Activated CD4-positive, alpha-beta T cell treated with anti-CD3 and anti-CD28 coated beads, Interleukin-2, Interleukin-6, amounts not matched to agents 100 ng/mL and 50 ng/mL, durations not matched to agents 16 hours and 8 hours (primary cell): Measurements from ENCODE around the gene ARHGAP26.
A peak's percentile ranks its signal among the peaks of the same experiment; 100 is the strongest.
"Not testable (repeated sequence)": the region's sequence is repeated elsewhere in the genome, so short reads cannot be mapped to it uniquely, and the experiment has no call there.

Experiments
- DNase-seq: peaks from one replicate; pipeline ENCODE4 v3.0.0-alpha.2; 2020

Gene ARHGAP26

DNA sequence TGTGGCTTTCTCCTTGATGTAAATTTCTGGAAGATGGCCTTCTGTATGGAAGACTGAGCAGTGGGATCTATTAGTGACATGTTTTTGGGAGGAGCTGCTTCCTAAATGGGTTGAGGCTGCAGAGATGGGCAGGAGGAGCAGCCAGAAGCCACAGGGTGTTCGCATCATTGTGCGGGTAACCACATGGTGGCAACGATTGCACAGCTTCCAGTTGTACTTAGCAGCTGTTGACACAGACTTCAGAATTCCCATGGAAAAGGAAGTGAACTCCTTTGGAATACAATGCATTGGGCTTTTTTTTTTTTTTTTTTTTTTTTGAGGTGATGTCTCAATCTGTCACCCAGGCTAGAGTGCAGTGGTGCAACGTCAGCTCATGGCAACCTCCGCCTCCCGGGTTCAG is 336.0 kb downstream of the ARHGAP26 start:
- DNase-seq: no peak

DNA sequence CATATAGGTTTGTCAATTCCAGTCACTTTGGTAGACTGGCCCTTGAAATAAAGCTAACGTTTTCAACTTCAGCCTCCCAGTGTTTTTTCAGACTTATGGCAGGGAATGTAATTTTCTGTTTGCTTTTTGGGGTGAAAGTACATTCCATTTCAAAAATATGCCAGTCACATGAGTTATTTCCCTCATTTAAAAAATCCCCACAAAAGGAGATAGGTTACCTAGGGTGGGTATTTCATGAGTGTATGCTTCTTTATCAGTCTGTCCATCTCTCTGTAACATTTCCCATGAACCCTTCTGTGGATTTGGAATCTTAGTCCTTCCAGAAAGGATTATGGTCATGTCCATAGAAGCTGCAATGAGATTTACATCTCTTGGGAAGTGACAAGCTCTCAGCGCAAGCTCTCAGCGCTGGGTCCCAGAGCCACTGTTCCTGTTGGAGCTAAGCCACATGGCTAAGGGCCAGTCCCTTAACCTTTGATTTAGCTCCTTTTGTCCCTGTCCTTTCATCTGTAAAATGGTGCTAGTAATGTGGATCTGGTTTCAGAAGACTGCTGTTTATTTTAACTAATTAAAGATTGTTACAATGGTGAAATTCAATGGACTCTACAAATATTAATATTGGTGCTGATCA is 338.4 kb downstream of the ARHGAP26 start:
- DNase-seq: no peak

- DNase-seq: no peak
Observed at GRCh38 chr5:143110591-143110990, 340.4 kb downstream of the ARHGAP26 start.

GRCh38 chr5:143111799-143112198 is 341.6 kb downstream of the ARHGAP26 start:
- no peak for DNase-seq

- DNase-seq: no peak
Observed at GRCh38 chr5:143113461-143113860, 343.3 kb downstream of the ARHGAP26 start.

DNA sequence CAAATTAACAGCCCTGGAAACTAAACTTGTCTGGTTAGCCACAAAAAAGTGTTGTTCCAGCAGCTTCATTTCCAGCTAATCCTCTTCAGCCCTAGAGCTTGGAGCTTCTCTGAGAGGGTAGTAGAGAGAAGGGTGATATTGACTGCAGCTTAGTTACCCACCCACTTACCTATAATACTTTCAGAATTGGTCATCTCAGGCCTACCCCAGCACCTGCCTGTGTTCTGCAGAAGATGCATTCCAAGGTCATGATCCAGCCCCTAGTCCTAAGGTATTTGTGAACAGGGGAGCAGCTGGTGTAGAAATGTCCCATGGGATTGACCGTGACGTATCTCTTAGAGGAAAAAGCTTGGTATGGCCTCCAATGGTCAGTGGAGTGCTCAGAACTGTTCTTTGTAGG is 344.3 kb downstream of the ARHGAP26 start:
- DNase-seq: no peak

DNA sequence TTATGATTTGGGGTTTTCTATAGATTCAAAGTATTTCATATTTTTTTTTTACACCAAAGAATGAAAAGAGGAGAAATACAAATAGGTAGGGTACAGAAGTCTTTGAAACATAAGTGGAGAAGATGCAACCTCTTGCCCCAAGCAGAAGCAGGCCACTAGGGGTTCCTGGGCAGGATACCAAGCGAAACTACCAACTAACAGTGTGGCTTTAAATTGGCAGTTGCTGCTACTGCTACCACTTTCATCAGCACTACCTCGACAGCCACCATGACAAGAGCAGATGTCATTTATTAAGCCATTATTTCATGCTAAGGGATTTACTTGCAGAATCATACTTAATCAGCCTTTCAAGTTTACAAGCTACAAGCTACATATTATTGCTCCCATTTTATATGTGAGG is 345.2 kb downstream of the ARHGAP26 start:
- no peak for DNase-seq

GRCh38 chr5:143116814-143117213 is 346.6 kb downstream of the ARHGAP26 start:
- no peak for DNase-seq

- no peak for DNase-seq
Observed at GRCh38 chr5:143117821-143118220, 347.6 kb downstream of the ARHGAP26 start.

DNA sequence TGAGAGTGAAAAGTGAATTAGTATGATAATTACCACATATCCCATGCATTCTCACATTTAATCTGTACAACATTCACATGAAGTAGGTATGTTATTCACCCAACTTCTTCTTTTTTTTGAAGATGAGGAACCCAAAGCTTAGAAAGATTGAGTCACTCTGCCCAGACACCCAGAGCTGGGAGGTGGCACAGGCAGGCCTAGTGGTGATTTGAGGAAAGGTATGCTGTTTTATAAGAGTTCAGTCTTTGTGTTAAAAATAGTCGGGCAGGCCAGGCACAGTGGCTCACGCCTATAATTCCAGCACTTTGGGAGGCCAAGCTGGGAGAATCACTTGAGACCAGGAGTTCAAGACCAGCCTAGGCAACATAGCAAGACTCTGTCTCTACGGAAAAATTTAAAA is 348.0 kb downstream of the ARHGAP26 start:
- no peak for DNase-seq

DNA sequence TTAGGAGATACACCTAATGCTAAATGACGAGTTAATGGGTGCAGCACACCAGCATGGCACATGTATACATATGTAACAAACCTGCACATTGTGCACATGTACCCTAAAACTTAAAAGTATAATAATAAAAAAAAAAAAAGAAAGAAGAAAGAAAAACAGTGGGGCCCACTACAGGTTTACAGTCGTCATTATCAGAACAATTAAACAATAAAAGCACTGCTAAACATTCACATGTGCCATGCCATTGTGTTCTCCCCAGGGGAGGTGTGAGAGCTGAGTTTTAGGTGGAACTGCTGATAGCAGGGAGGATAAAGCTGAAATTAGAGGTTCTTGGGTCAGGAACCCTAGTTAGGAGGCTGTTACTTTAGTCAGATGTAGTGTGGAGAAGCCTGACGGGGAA is 348.6 kb downstream of the ARHGAP26 start:
- not testable (repeated sequence) for DNase-seq

DNA sequence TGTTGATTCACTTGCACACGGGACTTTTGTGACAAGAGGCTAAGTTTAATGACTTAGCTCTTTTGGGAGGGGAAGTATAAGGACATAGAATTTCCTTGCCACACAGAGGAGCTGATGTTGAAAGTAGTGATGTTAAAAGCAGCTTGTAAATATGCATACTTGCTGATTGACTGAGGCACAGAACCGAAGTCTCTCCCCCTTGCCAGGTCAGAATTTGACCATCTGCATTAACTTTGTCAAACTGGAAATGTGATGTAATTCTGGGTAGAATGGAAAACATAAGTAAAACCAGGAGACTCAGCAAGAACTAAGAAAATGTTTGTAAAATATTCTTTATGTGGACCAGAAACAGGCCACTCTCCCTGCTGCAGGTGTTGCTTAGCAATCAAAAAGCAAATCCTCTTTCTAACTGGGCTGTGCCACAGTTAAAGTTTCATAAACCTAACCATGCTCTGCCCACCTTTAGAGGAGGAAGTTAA is 349.2 kb downstream of the ARHGAP26 start:
- DNase-seq: peak; percentile 34

- DNase-seq: no peak
Observed at GRCh38 chr5:143119881-143120341, 349.7 kb downstream of the ARHGAP26 start.

DNA sequence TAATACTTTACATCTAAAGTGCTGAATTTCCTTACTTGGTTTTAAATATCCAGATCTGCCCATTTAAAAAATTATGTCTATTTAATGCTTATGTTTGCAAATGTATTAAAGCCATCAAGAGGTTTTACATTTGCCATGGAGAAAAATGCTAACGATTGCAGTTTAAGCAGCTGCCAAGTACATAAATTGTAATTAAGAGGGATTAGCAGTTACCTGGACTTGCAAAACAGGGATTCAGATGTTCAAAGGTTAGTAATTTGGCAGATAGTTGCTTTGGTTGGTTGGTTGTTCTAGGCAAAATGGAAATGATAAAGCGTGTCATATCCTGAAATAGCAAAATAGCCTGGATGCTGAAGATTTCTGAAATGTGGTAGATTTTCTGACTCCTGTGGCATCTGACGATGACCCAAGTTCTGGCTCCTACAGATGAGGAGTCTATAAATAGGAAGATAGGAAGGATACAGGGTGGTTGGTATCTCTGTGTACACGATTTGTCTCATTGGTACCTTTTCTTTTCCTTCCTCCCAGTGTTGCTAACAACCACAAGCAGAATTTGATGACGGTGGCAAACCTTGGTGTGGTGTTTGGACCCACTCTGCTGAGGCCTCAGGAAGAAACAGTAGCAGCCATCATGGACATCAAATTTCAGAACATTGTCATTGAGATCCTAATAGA is 350.4 kb downstream of the ARHGAP26 start:
- no peak for DNase-seq

DNA sequence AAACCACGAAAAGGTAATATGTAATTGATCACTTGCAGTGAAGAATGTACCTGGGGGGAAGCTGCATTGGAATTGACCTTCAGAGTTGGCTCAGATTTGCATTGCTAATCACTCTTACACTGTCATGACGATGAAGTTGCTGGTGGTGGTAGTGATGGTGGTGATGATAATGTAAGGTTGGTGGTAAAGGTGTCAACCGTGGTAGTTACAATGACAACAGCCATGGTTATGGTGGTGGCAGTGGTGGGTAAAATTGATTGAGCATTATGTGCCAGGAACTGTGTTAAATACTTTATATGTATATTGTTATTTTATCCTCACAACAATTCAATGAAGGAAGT is 350.9 kb downstream of the ARHGAP26 start:
- DNase-seq: peak; percentile 55

DNA sequence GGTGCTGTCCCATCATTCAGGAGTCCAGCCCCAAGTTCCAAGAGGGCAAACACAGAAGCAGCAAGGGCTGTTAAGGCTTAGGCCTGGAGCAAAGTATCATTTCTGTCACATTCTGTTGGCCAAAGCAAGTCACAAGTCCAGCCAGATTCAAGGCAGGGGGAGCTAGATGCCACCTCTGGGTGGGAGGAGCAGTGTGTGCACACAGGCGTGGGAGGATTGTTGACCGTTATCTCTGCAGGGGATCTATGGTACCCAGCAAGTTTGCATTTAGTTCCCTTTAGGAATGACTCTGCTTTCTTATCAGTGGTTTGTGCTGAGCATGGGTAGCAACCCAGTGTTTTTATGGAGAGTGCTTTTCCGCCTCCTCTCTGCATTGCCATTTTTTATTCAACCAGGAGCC is 354.4 kb downstream of the ARHGAP26 start:
- DNase-seq: peak; percentile 23

GRCh38 chr5:143126174-143127019 is 356.2 kb downstream of the ARHGAP26 start:
- no peak for DNase-seq

DNA sequence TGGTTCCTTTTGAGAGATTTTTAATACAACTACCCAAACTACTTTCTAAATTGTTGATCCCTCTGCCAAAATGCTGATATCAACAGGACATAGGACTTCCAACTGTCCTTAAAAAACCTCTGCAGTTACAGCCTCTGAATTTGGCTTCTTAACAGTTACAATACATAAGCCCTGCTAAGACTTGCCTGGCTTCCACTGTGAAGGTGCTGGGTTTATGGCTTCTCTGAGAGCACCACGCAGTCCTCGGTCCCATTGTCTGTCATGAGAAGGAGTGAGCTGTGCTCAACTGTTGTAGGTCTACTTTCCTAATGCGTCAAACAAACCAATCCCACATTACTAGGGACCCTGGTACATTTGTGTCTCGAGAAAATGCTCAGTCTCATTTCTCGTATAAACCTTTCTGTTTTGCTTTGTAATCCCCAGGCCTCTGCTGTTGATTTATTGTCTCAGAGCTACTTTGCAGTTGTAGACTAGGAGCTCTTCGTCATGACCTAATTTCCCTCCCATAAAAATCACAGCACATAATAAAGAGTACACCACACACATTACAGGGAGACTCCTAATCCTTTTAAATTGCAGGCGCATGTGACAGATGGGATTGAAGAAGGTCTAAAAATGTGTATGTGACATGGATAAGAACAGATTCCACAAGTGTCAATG is 358.4 kb downstream of the ARHGAP26 start:
- no peak for DNase-seq

DNA sequence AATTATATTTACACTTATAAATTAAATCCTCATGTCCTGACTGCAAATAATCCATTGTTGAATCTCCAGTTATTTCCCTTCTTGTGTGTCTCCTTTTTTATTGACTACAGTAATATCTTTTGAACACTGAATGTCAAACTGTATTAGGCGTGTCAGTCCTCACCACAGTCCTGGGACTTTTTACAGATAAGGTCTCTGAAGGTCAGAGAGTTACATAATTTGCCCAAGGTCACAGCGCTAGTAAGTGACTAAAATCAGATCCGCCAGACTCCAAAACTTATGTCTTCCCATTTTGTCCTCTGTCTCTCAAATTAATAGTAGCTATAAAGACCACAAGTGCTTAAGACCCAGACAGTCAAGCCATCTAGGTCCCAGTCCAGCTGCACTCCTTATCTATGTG is 359.0 kb downstream of the ARHGAP26 start:
- no peak for DNase-seq

- no peak for DNase-seq
Observed at GRCh38 chr5:143129910-143130612, 359.9 kb downstream of the ARHGAP26 start.

DNA sequence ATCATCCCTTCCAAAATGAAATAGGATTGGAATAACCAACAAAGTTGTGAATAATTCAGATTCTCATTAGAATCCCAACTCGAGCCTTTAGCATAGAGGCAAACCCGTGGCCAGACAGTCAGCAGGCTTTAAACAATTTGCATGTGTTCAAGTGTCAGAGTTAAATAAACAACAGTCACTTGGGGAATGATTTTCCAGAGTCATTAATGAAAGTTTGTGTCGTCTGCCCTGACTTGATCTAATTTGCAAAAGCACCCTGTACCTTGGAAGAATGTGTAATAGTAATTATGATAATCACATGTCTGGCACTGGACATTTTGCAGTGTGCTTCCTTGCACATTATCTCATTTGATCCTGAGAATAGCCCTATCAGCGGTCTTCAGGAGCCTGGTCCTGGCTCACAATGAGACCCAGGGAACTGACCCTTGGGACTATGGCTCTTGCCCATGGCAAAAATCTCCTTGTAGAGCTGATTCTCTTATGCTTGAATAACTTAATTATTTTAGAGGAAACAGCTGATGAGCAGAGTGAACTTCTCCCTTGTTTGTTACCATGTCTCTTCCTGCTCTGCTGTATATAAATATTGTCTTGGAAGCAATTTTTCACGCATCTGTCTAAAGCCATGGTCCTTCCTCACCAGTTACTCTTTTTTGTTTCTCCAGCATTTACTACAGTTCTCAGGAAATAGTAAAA is 360.6 kb downstream of the ARHGAP26 start:
- DNase-seq: no peak

GRCh38 chr5:143131972-143132371 is 361.8 kb downstream of the ARHGAP26 start:
- no peak for DNase-seq
